ENCODE data around the gene RGS6.

DNA sequence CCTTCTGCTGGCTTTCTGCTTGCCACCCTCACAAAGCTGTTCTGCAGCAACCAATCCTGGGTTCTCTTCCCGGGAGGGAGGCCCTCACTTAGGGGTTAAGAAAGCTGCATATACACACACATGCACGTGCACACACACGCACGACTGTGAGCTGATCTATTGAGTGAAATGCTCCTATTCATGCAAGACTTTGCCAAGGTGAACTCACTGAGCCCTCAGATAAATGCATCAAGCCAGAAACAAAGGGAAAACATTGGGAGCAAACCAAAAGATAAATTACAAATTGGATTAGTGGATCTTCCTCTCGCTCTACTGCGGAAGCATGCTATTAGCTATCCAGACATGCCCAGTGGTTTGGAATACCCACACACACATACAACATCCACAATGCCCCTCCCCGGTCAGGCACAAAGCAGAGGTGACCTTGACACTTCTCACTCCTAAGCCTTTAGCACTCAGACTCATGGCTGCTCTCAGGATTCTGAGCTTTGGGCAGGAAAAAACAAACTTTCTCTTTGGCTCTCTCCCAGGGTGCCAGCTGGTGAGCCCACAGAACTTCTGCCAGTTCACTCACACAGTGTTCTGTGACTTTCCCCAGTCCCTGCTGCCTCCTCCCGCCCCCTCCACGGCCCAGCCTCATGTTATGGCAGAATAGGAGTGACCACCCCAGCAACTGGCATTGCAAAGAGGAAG lies 641.6 kb downstream of the RGS6 start:
- TF ChIP-seq, protein P1, sequence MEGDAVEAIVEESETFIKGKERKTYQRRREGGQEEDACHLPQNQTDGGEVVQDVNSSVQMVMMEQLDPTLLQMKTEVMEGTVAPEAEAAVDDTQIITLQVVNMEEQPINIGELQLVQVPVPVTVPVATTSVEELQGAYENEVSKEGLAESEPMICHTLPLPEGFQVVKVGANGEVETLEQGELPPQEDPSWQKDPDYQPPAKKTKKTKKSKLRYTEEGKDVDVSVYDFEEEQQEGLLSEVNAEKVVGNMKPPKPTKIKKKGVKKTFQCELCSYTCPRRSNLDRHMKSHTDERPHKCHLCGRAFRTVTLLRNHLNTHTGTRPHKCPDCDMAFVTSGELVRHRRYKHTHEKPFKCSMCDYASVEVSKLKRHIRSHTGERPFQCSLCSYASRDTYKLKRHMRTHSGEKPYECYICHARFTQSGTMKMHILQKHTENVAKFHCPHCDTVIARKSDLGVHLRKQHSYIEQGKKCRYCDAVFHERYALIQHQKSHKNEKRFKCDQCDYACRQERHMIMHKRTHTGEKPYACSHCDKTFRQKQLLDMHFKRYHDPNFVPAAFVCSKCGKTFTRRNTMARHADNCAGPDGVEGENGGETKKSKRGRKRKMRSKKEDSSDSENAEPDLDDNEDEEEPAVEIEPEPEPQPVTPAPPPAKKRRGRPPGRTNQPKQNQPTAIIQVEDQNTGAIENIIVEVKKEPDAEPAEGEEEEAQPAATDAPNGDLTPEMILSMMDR (conservative IDR thresholded peaks at IDR 0.05), result no peak
- no peak for TF ChIP-seq ZFX (IDR thresholded peaks at IDR 0.05)
